ENCODE data around the gene DAB1.

Gene DAB1

DNA sequence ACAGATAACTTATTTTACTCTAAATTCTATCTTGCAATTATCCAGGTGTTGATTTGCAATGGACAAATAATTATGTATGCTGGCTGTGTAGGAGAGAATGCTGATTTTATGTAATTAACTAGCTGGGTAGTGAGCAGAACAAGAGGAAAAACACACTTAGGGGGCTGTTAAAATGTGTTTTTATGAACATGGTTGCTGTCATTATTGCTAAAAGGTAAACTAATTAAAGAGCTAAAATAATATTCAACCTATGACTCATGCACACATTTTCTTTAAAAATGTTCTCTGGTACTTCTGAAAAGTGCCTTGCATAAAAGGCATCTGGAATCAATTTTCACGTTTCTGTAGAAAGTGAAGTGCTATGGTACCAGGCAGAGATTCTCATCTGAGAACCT, 265.3 kb downstream of the DAB1 start:
- TF ChIP-seq, protein P1, sequence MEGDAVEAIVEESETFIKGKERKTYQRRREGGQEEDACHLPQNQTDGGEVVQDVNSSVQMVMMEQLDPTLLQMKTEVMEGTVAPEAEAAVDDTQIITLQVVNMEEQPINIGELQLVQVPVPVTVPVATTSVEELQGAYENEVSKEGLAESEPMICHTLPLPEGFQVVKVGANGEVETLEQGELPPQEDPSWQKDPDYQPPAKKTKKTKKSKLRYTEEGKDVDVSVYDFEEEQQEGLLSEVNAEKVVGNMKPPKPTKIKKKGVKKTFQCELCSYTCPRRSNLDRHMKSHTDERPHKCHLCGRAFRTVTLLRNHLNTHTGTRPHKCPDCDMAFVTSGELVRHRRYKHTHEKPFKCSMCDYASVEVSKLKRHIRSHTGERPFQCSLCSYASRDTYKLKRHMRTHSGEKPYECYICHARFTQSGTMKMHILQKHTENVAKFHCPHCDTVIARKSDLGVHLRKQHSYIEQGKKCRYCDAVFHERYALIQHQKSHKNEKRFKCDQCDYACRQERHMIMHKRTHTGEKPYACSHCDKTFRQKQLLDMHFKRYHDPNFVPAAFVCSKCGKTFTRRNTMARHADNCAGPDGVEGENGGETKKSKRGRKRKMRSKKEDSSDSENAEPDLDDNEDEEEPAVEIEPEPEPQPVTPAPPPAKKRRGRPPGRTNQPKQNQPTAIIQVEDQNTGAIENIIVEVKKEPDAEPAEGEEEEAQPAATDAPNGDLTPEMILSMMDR (IDR thresholded peaks at IDR 0.05; ENCODE audit: low read depth, low read length), result no peak
- no peak overlapping the region for H3K4me3 ChIP-seq (ENCODE audit: low read depth, low read length)

DNA sequence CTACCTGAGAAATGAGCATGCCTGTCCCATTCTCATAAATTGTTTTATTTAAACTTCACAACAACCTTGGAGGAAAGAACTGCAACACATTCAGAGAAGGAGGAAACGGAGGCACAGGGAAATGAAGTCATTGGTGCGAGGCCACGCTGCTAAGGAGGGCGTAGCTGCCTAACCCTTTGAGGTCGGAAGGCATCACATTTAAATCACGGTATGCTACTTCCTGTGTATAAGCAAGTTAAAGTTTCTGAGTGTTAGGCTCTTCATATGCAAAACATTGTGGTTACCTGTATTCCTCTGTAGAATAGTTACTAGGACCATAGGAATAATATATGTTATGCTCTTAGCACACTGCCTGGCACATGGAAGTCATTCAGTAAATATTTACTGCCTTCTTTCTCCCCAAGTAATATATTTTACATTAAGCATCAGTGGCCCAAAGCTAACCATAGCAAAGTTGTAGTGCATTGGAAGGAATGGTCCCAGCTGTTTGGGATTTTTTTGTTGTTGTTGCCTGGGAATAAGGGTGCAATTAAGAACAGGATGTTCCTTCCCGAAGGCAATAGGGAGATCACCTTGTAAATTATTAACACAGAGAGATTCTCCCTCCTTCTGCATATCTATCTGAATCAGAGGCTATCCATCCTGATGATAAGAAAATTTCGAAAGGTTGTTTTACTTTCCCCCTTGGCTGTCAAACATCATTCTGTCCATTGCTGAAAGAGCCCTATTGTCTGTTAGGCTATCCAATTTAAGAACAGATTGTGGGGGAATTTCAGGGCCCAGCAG, 265.8 kb downstream of the DAB1 start:
- H3K4me3 ChIP-seq (ENCODE audit: low read depth, low read length), result no peak overlapping the region
- TF ChIP-seq, protein P1 (IDR thresholded peaks at IDR 0.05; ENCODE audit: low read depth, low read length), result no peak

DNA sequence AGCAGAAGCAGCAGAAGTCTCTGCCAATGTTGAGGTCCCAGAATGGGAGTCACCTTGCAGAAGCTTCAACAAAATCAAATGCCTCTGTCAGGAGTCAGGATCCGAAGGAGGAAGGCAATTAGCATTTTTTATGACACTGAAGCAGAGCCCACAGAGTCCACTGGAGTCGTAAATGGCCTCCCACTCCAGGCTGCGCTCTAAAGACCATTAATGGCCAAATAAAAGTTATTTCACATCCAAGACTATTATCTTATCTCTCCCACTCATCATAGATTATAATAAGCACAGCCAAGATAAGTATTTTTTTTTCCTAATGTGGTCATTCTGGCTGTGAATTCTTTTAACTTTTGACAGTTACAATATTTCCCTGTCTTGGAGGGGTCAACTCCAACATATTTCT, 267.0 kb downstream of the DAB1 start:
- H3K4me3 ChIP-seq (ENCODE audit: low read depth, low read length), result no peak overlapping the region
- TF ChIP-seq, protein P1 (IDR thresholded peaks at IDR 0.05; ENCODE audit: low read depth, low read length), result no peak

DNA sequence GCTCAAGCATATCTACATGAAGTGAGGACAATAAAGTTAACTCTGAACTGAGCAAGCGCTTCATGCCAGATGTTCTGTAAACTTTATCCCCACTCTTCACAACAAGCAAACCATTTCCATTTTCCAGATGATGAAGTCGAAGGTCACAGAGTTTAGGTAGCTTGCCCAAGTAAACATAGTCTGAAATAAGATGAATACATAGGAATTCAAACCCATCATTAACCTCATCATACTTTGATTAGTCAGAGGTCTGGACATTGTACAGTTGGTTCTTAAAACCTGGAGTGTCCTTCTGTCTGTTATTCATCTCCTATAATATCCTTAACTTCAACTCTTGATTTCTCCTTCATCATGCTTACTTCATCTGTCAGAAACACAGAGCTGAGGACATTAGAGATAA, 277.8 kb downstream of the DAB1 start:
- TF ChIP-seq, protein P1 (IDR thresholded peaks at IDR 0.05; ENCODE audit: low read depth, low read length), result no peak
- no peak overlapping the region for H3K4me3 ChIP-seq (ENCODE audit: low read depth, low read length)

DNA sequence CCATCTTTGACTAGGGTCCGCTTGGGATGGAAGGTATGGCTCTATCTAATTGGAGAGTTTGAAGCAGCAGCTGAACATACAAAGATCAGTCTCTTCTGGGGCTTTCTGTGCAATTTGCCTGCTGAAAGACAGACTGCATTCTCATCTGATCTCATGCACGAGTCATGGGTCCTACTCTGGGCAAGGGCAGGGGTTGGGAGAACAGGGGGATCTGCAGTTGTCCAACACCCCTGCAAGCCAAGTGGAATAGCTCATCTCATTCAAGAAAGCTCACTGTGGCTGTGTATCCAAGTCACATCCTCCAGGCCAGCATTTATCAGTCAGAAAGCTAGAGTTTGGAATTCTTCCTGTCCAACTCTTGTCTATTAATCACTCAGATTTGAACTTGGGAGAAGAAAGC, 280.9 kb downstream of the DAB1 start:
- TF ChIP-seq, protein P1 (IDR thresholded peaks at IDR 0.05; ENCODE audit: low read depth, low read length), result no peak

DNA sequence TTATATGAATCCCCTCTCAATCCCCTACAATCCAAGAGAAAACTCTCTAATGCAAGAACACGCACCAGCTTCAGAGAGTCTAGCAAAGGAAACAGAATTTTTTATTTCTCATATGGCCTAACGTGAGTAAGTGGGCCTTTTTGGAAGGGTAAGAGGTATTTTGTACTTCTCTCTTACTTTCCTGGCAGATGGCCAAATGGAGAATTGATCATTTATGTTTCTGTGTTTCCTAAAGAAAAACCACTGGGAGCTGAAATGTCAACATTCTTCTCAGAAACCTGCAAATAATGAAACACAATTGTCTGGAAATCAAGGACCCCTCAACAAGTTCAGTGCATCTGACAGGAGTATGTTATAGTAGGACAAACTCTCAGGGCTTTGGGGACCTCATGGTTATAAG, 281.7 kb downstream of the DAB1 start:
- no peak overlapping the region for H3K4me3 ChIP-seq (ENCODE audit: low read depth, low read length)
- TF ChIP-seq, protein P1 (IDR thresholded peaks at IDR 0.05; ENCODE audit: low read depth, low read length), result no peak

More for the DNA sequence above, 280.9 kb downstream of the DAB1 start:
- no peak overlapping the region for H3K4me3 ChIP-seq (ENCODE audit: low read depth, low read length)

DNA sequence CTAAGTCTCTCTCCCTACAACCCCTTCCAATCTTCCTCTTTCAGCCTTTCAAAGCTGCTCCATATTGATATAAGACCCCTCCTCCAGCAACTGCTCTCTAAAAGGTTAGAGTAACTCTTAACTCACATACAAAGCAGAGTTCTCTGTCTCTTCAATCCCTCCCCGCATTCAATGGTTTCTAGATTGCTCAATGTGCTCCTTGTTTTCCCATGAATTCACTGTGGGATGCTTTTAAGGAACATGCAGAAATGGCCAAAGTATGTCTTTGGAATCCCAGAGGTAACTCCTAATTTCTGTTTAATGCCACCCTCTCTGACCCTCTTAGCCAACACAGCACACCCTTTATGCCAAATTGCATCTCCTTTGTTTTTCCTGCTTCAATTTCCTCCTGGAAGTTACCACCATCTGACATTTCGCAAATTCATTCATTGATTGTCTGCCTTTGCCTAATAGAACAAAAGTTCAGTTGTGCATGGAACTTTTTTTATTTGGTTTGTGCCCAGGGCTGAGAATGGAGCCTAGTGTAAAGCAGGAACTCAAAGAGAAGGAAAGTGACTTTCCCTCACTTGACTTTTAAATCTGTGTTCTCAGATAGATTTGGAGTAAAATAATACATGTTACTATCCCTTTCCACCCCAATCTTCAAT, 285.3 kb downstream of the DAB1 start:
- no peak overlapping the region for H3K4me3 ChIP-seq (ENCODE audit: low read depth, low read length)
- TF ChIP-seq, protein P1 (IDR thresholded peaks at IDR 0.05; ENCODE audit: low read depth, low read length), result no peak
